Activated CD8-positive, alpha-beta memory T cell treated with anti-CD3 and anti-CD28 coated beads, Interleukin-2, amount 50 U/mL, for 24 hours (primary cell): ENCODE results near the gene SLC25A33.

ENCODE experiments used
- DNase-seq: peaks from one replicate; pipeline ENCODE4 v3.0.0-alpha.2; 2020; ENCODE audit errors: extremely low read depth

SLC25A33 gene

GRCh38 chr1:9589144-9589718, 50.0 kb downstream of the SLC25A33 start:
- no peak for DNase-seq

GRCh38 chr1:9589719-9590157, 50.5 kb downstream of the SLC25A33 start:
- DNase-seq, result no peak

- no peak for DNase-seq
Observed at GRCh38 chr1:9590201-9590600, 50.9 kb downstream of the SLC25A33 start.

GRCh38 chr1:9590945-9591668, 51.8 kb downstream of the SLC25A33 start:
- DNase-seq, result no peak

GRCh38 chr1:9591669-9592509, 52.6 kb downstream of the SLC25A33 start:
- DNase-seq, result no peak

GRCh38 chr1:9592510-9593075, 53.3 kb downstream of the SLC25A33 start:
- DNase-seq, result no peak

GRCh38 chr1:9593147-9593491, 53.9 kb downstream of the SLC25A33 start:
- no peak for DNase-seq

- no peak for DNase-seq
Observed at GRCh38 chr1:9593492-9594465, 54.5 kb downstream of the SLC25A33 start.

- no peak for DNase-seq
Observed at GRCh38 chr1:9594471-9595155, 55.3 kb downstream of the SLC25A33 start.

- no peak for DNase-seq
Observed at GRCh38 chr1:9595156-9595967, 56.1 kb downstream of the SLC25A33 start.

GRCh38 chr1:9595968-9596340, 56.7 kb downstream of the SLC25A33 start:
- no peak for DNase-seq

- DNase-seq, result no peak
Observed at GRCh38 chr1:9596415-9597123, 57.3 kb downstream of the SLC25A33 start.

GRCh38 chr1:9597361-9598315, 58.4 kb downstream of the SLC25A33 start:
- DNase-seq, result no peak

GRCh38 chr1:9598316-9598700, 59.0 kb downstream of the SLC25A33 start:
- DNase-seq, result no peak

GRCh38 chr1:9599741-9600140, 60.5 kb downstream of the SLC25A33 start:
- no peak for DNase-seq

GRCh38 chr1:9600861-9601834, 61.9 kb downstream of the SLC25A33 start:
- no peak for DNase-seq
